Testis (tissue), 3 donors: ENCODE results near the gene ATP1A3. TPM values are rescaled to one million over a fixed set of nuclear protein-coding genes. Genes with fewer than 3 reads are reported as not detected.

Experiments
- DNase-seq: peaks from one replicate; pipeline ENCODE4 v3.0.0-alpha.2; 2019
- H3K27ac ChIP-seq, 2 donors: fragments of 200-600 bp; sonication (generic); one replicate each; pipeline ENCODE4 v1.5.1; 2019
- H3K27me3 ChIP-seq: fragments of 200-600 bp; sonication (generic); one replicate; pipeline ENCODE4 v1.5.1; 2019
- H3K36me3 ChIP-seq: fragments of 200-600 bp; sonication (generic); one replicate; pipeline ENCODE4 v1.5.1; 2017; ENCODE audit warnings: low read depth; ENCODE audit errors: missing control alignments
- H3K4me1 ChIP-seq: fragments of 200-600 bp; sonication (generic); one replicate; pipeline ENCODE4 v1.5.1; 2019
- H3K4me3 ChIP-seq, 2 donors: fragments of 200-600 bp; sonication (generic); one replicate each; pipeline ENCODE4 v1.5.1; 2017 to 2019
- H3K9me3 ChIP-seq: fragments of 200-600 bp; sonication (generic); one replicate; pipeline ENCODE4 v1.5.1; 2017
- POLR2A ChIP-seq: fragments of 450-650 bp; IDR thresholded peaks from one replicate; pipeline ENCODE4 v1.6.1; 2017; ENCODE audit warnings: antibody characterized with exemption, mild to moderate bottlenecking, moderate library complexity
- whole genome bisulfite sequencing, 2 donors: methylation state at CpG; one replicate each; pipeline ENCODE4 v1.1.5; 2018; 5-methylcytosine and 5-hydroxymethylcytosine counted together
- intact Hi-C: fragments of 100-400 bp; cut with DNase I; formaldehyde crosslinking; loops from one replicate; pipeline ENCODE4 v1.15.1; 2023; ENCODE audit warnings: low total_unique reads
- polyA plus RNA-seq: library from polyadenylated mRNA; stranded (reverse); fragments of 350-450 nt; fragmentation: Illumina TruSeq; extraction: RNeasy Lipid Tissue Mini Kit (QIAGEN cat#74804); gene quantifications from one replicate; pipeline ENCODE4 v1.2.3, GENCODE V29; 2014; ENCODE audit warnings: low read depth, low replicate concordance; ENCODE audit not compliant: insufficient read depth
- total RNA-seq, 2 donors: library from RNA; depleted of rRNA; stranded (reverse); fragments of >200 nt; gene quantifications; one replicate each; pipeline ENCODE4 v1.2.3, GENCODE V29; 2016
- TF ChIP-seq, protein P1 (sequence below), 3 experiments: fragments of 450-650 bp in 2 of 3; fragments of 200-600 bp in 1 of 3; sonication (generic) in 1 of 3; IDR thresholded peaks; one replicate each; pipeline ENCODE4 v1.5.1; 2016 to 2019; ENCODE audit warnings: antibody characterized with exemption in 3 of 3, mild to moderate bottlenecking in 2 of 3, moderate library complexity in 1 of 3

ATP1A3 gene
- total and polyA plus RNA-seq, 3 donors from 2014 or later: 30.3 to 87.3 (median 60.8) TPM

DNA sequence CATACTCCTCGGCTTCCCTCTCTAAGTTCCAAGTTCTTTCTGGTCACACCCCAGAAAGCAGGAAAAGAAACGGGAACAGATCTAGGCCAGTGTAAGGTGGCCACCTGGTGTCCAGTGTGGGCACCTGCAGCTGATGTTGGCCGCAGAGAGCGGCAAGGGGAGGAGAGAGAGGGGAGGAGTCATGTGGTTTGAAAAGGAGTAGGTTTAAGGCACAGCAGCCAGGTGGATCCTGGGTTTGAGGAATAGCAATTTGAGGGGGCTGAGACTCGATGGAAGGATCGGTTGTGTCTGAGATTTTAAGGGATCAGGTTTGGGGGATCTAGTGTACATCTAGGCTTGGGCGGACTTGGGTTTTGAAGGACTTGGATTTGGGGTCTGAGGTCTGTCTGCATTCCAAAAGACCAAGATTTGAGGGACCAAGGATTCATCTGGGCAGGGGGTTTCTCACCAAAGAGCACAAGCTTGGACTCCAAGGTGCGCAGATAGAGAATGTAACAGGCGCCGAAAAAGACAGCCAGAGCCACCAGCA, 36.1 kb downstream of the ATP1A3 start:
- no peaks in the 10 kb centered on the region for H3K9me3 ChIP-seq
- WGBS, 2 donors: 15 to 21% methylated on average over 9 to 10 of the region's 10 CpGs
- TF ChIP-seq, protein P1, sequence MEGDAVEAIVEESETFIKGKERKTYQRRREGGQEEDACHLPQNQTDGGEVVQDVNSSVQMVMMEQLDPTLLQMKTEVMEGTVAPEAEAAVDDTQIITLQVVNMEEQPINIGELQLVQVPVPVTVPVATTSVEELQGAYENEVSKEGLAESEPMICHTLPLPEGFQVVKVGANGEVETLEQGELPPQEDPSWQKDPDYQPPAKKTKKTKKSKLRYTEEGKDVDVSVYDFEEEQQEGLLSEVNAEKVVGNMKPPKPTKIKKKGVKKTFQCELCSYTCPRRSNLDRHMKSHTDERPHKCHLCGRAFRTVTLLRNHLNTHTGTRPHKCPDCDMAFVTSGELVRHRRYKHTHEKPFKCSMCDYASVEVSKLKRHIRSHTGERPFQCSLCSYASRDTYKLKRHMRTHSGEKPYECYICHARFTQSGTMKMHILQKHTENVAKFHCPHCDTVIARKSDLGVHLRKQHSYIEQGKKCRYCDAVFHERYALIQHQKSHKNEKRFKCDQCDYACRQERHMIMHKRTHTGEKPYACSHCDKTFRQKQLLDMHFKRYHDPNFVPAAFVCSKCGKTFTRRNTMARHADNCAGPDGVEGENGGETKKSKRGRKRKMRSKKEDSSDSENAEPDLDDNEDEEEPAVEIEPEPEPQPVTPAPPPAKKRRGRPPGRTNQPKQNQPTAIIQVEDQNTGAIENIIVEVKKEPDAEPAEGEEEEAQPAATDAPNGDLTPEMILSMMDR (IDR thresholded peaks at IDR 0.05): peak; percentile 71 to 78 (median 76)
- no peak for TF ChIP-seq POLR2A

DNA sequence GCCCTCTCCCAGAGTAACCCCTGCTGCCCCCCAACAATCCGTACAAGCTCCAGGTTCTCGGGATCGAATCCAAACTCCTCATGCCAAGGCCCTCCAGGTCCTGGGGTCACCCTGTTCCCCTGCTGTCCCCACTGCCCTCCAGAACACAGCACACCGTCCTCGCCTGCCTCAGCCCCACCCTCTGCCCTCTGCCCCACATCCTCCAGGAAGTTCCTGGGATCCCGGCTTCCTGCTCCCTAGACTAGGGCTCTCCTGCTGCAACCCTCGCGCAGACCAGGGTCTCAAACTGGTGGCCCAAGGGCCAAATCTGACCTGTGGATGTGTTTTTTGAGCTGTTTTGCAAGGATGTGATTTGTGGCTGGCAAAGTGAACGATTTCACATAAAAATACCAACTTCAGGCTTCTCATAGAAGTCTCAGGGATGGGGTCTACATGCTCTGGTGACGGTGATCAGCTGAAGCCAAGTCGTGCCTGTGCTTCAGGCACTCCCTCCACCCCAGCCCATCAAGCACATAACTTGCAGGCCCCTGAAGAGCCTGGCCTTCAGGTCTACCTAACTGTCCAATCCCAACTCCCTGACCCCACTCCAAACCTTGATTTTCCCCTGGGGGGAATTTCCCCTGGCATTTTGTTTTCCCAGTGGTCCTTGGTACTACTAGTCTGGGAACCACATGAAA, 36.7 kb downstream of the ATP1A3 start:
- no peaks in the 10 kb centered on the region for H3K9me3 ChIP-seq
- H3K4me3 ChIP-seq: no peak overlapping the region
- no peaks in the 10 kb centered on the region for H3K27me3 ChIP-seq
- intact Hi-C loops: loop anchor here (10.0 kb wide), 1 partner anchor 82 kb away; the partner anchor contains the start of gene CD79A
- no peak overlapping the region for H3K27ac ChIP-seq
- TF ChIP-seq, protein P1 (IDR thresholded peaks at IDR 0.05): no peak
- TF ChIP-seq POLR2A: no peak
- H3K4me1 ChIP-seq: peaks cover 12% of the 10 kb centered on the region
- WGBS, 2 donors: 75 to 79% methylated on average over 9 to 11 of the region's 11 CpGs
- H3K36me3 ChIP-seq: no peaks in the 10 kb centered on the region
- no peak for DNase-seq

More for the DNA sequence above, 36.1 kb downstream of the ATP1A3 start:
- peaks cover 12% of the 10 kb centered on the region for H3K4me1 ChIP-seq
- H3K36me3 ChIP-seq: no peaks in the 10 kb centered on the region
- peak overlapping the region in 1 of 2 donors; percentile 95 for H3K27ac ChIP-seq
- no peaks in the 10 kb centered on the region for H3K27me3 ChIP-seq
- H3K4me3 ChIP-seq: peak overlapping the region; percentile 94 to 97
- intact Hi-C loops: loop anchor here (10.0 kb wide), 1 partner anchor 83 kb away; the partner anchor contains the start of gene CD79A
- peak; percentile 72 for DNase-seq

DNA sequence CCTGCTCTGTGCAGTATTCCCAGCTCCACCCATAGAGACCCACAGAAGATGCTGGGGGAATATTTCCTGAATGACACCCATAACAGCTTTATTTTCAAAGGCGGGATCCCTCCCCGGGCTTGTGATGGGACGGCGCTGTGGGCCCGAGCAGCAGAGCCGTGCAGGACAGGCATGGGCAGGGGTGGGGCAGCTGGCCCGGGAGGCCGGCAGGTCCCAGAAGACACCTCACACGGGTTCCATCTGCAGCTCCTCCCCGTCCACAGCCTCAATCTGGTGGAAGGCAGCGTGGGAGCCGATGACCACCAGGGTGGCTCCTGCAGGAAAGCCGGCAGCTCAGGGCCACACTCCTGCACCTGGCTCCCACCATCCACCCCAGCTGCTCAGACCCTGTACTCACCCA, 37.4 kb downstream of the ATP1A3 start:
- TF ChIP-seq, protein P1 (IDR thresholded peaks at IDR 0.05): no peak
- no peak for TF ChIP-seq POLR2A
- Histone ChIP-seq H3K4me3 (no peak overlapping the region), H3K36me3 (no peaks in the 10 kb centered on the region), H3K27me3 (no peaks in the 10 kb centered on the region), H3K9me3 (no peaks in the 10 kb centered on the region), H3K4me1 (peaks cover 12% of the 10 kb centered on the region), H3K27ac (no peak overlapping the region)
- 89 to 90% methylated on average over 11 to 13 of the region's 13 CpGs for whole genome bisulfite sequencing, 2 donors
- DNase-seq: no peak
- intact Hi-C loops: loop anchor here (10.0 kb wide), 1 partner anchor 82 kb away; the partner anchor contains the start of gene CD79A

DNA sequence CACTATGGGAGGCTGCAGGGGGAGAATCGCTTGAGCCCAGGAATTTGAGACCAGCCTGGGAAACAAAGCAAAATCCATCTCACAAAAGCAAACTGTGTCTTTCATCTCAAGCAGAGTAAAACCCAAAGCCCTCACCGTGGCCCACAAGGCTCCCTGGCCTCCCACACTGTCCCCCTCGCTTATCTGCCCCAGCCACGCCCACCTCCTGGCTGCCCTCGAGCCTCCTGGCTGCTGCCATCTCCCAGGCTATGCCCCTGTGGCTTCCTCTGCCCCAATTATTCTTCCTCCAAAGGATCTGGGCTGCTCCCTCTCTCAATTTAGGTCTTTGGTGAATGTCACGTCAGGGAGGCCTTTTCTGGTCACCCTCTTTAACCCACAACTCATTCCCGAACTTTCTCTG, 38.5 kb downstream of the ATP1A3 start:
- H3K27me3 ChIP-seq: no peaks in the 10 kb centered on the region
- H3K4me3 ChIP-seq: no peak overlapping the region
- peaks cover 12% of the 10 kb centered on the region for H3K4me1 ChIP-seq
- no peaks in the 10 kb centered on the region for H3K9me3 ChIP-seq
- no peaks in the 10 kb centered on the region for H3K36me3 ChIP-seq
- TF ChIP-seq, protein P1 (IDR thresholded peaks at IDR 0.05): no peak
- TF ChIP-seq POLR2A: no peak
- H3K27ac ChIP-seq: no peak overlapping the region
- intact Hi-C loops: loop anchor here (10.0 kb wide), 1 partner anchor 81 kb away; the partner anchor contains the start of gene CD79A
- no peak for DNase-seq
- WGBS, 2 donors: 50 to 53% methylated on average over 7 of the region's 7 CpGs
